HL-60 (cell line): Measurements from ENCODE around the gene MOXD1.

Experiments
- DNase-seq, 2 experiments: peaks; one replicate each; pipeline ENCODE4 v3.0.0-alpha.2; 2010 to 2020; ENCODE audit warnings: low read depth in 1 of 2, low spot score in 1 of 2
- H3K27ac ChIP-seq: fragments of 250-450 bp; sonication (Bioruptor Pico); replicated peaks from 2 replicates; pipeline ENCODE4 v1.5.1; 2020; ENCODE audit warnings: mild to moderate bottlenecking, moderate library complexity
- H3K27me3 ChIP-seq: fragments of 250-450 bp; sonication (Bioruptor Pico); 2 replicates; pipeline ENCODE4 v1.5.1; 2021; ENCODE audit warnings: mild to moderate bottlenecking, moderate library complexity; ENCODE audit not compliant: insufficient read depth, poor library complexity, severe bottlenecking
- H3K4me3 ChIP-seq: replicated peaks from 2 replicates; pipeline ENCODE4 v1.5.1; 2011; ENCODE audit warnings: mild to moderate bottlenecking, control low read depth, low read length; ENCODE audit not compliant: insufficient read depth
- CTCF ChIP-seq: IDR thresholded peaks from one replicate; pipeline ENCODE4 v1.5.1; 2011; ENCODE audit warnings: low read length, control low read depth, inconsistent platforms; ENCODE audit not compliant: insufficient read depth
- GABPA ChIP-seq: IDR thresholded peaks from 2 replicates; pipeline ENCODE4 v1.6.1; 2012; ENCODE audit warnings: low read depth
- POLR2AphosphoS5 ChIP-seq: IDR thresholded peaks from 2 replicates; pipeline ENCODE4 v1.6.1; 2012; ENCODE audit warnings: low read depth
- REST ChIP-seq: IDR thresholded peaks from 2 replicates; pipeline ENCODE4 v1.6.1; 2012; ENCODE audit warnings: low read depth; ENCODE audit not compliant: insufficient replicate concordance
- SPI1 ChIP-seq: IDR thresholded peaks from 2 replicates; pipeline ENCODE4 v1.6.1; 2012; ENCODE audit warnings: low read depth, mild to moderate bottlenecking, borderline replicate concordance

The MOXD1 gene

GRCh38 chr6:132414761-132415160, 13.5 kb upstream of the MOXD1 start:
- no peak for DNase-seq
- Histone ChIP-seq H3K4me3 (no peak overlapping the region), H3K27me3 (no peaks in the 10 kb centered on the region), H3K27ac (no peak overlapping the region)
- TF ChIP-seq REST (no peak), CTCF (no peak), SPI1 (no peak), GABPA (no peak), POLR2AphosphoS5 (no peak)

GRCh38 chr6:132414322-132414721, 13.0 kb upstream of the MOXD1 start:
- TF ChIP-seq SPI1 (no peak), CTCF (no peak), POLR2AphosphoS5 (no peak), GABPA (no peak), REST (no peak)
- Histone ChIP-seq H3K27ac (no peak overlapping the region), H3K27me3 (no peaks in the 10 kb centered on the region), H3K4me3 (no peak overlapping the region)
- no peak for DNase-seq

GRCh38 chr6:132413499-132413802, 12.2 kb upstream of the MOXD1 start:
- H3K27me3 ChIP-seq, result no peaks in the 10 kb centered on the region
- no peak overlapping the region for H3K4me3 ChIP-seq
- no peak overlapping the region for H3K27ac ChIP-seq
- TF ChIP-seq GABPA (no peak), POLR2AphosphoS5 (no peak), REST (no peak), CTCF (no peak), SPI1 (no peak)
- DNase-seq, result no peak
